Uterus (tissue), 2 donors: ENCODE measurements around the gene RNASE13.

Experiments used
- POLR2A ChIP-seq, 2 donors: fragments of 450-650 bp; IDR thresholded peaks; one replicate each; pipeline ENCODE4 v1.6.1; 2016; ENCODE audit warnings: antibody characterized with exemption in 2 of 2, mild to moderate bottlenecking in 1 of 2, moderate library complexity in 1 of 2
- TF ChIP-seq, protein P1 (sequence below), 4 experiments: fragments of 200-600 bp in 2 of 4; fragments of 450-650 bp in 2 of 4; sonication (generic) in 2 of 4; IDR thresholded peaks; one replicate each; pipeline ENCODE4 v1.5.1; 2016 to 2019; ENCODE audit warnings: antibody characterized with exemption in 4 of 4, mild to moderate bottlenecking in 2 of 4, moderate library complexity in 1 of 4

DNA sequence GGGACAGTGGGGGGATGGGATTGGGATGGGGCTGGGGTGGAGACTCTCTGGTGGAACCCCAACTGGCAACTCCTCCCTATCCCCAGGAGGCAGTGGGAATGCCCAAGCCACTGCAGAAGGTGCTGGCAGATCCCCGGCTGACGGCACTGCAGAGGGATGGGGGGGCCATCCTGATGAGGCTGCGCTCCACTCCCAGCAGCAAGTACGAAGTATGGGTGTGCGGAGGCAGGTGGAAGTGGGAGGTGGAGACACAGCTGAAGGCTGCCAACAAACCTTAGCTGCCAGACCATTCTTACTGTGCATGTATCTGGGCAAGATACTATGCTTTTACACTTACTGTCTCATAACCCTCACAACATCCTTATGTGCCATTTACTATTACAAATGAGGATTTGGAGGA lies 43.7 kb upstream of the RNASE13 start:
- TF ChIP-seq, protein P1, sequence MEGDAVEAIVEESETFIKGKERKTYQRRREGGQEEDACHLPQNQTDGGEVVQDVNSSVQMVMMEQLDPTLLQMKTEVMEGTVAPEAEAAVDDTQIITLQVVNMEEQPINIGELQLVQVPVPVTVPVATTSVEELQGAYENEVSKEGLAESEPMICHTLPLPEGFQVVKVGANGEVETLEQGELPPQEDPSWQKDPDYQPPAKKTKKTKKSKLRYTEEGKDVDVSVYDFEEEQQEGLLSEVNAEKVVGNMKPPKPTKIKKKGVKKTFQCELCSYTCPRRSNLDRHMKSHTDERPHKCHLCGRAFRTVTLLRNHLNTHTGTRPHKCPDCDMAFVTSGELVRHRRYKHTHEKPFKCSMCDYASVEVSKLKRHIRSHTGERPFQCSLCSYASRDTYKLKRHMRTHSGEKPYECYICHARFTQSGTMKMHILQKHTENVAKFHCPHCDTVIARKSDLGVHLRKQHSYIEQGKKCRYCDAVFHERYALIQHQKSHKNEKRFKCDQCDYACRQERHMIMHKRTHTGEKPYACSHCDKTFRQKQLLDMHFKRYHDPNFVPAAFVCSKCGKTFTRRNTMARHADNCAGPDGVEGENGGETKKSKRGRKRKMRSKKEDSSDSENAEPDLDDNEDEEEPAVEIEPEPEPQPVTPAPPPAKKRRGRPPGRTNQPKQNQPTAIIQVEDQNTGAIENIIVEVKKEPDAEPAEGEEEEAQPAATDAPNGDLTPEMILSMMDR (IDR thresholded peaks at IDR 0.05): no peak
- no peak for TF ChIP-seq POLR2A (IDR thresholded peaks at IDR 0.05)
